ENCODE measurements around the gene PRAC2. TPM values are rescaled to one million over a fixed set of nuclear protein-coding genes. Genes with fewer than 3 reads are reported as not detected.

PRAC2 gene
- not detected in 5 replicates for total RNA-seq (2022; extraction: Qiagen RNA extraction)

GRCh38 chr17:48722915-48723422 lies at the start of gene PRAC2:
PRAC2 (plus strand) TSS chr17:48723185; CDS start chr17:48724411, 1,226 bp downstream.

GRCh38 chr17:48722201-48722907 lies 631 bp upstream of the PRAC2 start, which contains the start of gene PRAC1:
PRAC1 (minus strand) TSS chr17:48722518; CDS start chr17:48722392, 126 bp downstream.

GRCh38 chr17:48728232-48729231 lies 5.5 kb downstream of the PRAC2 start, which contains the start of gene HOXB13:
HOXB13 (minus strand) TSS chr17:48728750; CDS start chr17:48728593, 157 bp downstream.

Other genes starting within 250 kb of the PRAC2 start
- not detected in 5 replicates for gene HOXB1, start 192.2 kb upstream of the PRAC2 start, total RNA-seq (2022; extraction: Qiagen RNA extraction)
- 0.33 to 0.46 TPM (median 0.34 TPM) in 5 replicates for gene HOXB2, start 178.1 kb upstream of the PRAC2 start, total RNA-seq (2022; extraction: Qiagen RNA extraction)
- 0.06 to 0.13 TPM (median 0.09 TPM) in 5 replicates for gene HOXB4, start 144.8 kb upstream of the PRAC2 start, total RNA-seq (2022; extraction: Qiagen RNA extraction)
- gene HOXB3, start 132.9 kb upstream of the PRAC2 start, total RNA-seq (2022; extraction: Qiagen RNA extraction) = 3.9 to 6.9 TPM (median 6.0 TPM) in 5 replicates
- 0.88 to 2.5 TPM (median 2.0 TPM) in 5 replicates for gene HOXB5, start 129.4 kb upstream of the PRAC2 start, total RNA-seq (2022; extraction: Qiagen RNA extraction)
- 2.5 to 5.9 TPM (median 4.8 TPM) in 5 replicates for gene HOXB6, start 118.2 kb upstream of the PRAC2 start, total RNA-seq (2022; extraction: Qiagen RNA extraction)
- gene HOXB7, start 112.2 kb upstream of the PRAC2 start, total RNA-seq (2022; extraction: Qiagen RNA extraction) = 28.6 to 35.7 TPM (median 31.4 TPM) in 5 replicates
- gene HOXB8, start 107.9 kb upstream of the PRAC2 start, total RNA-seq (2022; extraction: Qiagen RNA extraction) = 5.3 to 6.8 TPM (median 5.9 TPM) in 5 replicates
- gene HOXB9, start 96.8 kb upstream of the PRAC2 start, total RNA-seq (2022; extraction: Qiagen RNA extraction) = 7.0 to 7.5 TPM (median 7.3 TPM) in 5 replicates
- gene PRAC1, start 667 bp upstream of the PRAC2 start, total RNA-seq (2022; extraction: Qiagen RNA extraction) = not detected in 5 replicates
- gene HOXB13, start 5.6 kb downstream of the PRAC2 start, total RNA-seq (2022; extraction: Qiagen RNA extraction) = 1.6 to 2.3 TPM (median 2.0 TPM) in 5 replicates
- 0.56 to 1.1 TPM (median 0.70 TPM) in 5 replicates for gene TTLL6, start 94.0 kb downstream of the PRAC2 start, total RNA-seq (2022; extraction: Qiagen RNA extraction)
- gene CALCOCO2, start 107.8 kb downstream of the PRAC2 start, total RNA-seq (2022; extraction: Qiagen RNA extraction) = 76.5 to 92.9 TPM (median 91.9 TPM) in 5 replicates
- 449 to 777 TPM (median 534 TPM) in 5 replicates for gene ATP5MC1, start 169.6 kb downstream of the PRAC2 start, total RNA-seq (2022; extraction: Qiagen RNA extraction)
- 117 to 131 TPM (median 125 TPM) in 5 replicates for gene UBE2Z, start 185.2 kb downstream of the PRAC2 start, total RNA-seq (2022; extraction: Qiagen RNA extraction)
- gene SNF8, start 221.7 kb downstream of the PRAC2 start, total RNA-seq (2022; extraction: Qiagen RNA extraction) = 282 to 307 TPM (median 283 TPM) in 5 replicates
- 3.5 to 5.6 TPM (median 4.5 TPM) in 5 replicates for gene GIP, start 245.4 kb downstream of the PRAC2 start, total RNA-seq (2022; extraction: Qiagen RNA extraction)